D721Med (cell line): ENCODE data around the gene GATAD2B.

Experiments
- DNase-seq: peaks from one replicate; pipeline ENCODE4 v3.0.0; 2011; ENCODE audit warnings: low spot score; ENCODE audit not compliant: insufficient read length
- FAIRE-seq: peaks from 2 replicates; lab custom pipeline; 2011; peaks lifted over from hg19 to GRCh38; lab: Jason Lieb, UNC
- TF ChIP-seq, protein P1 (sequence below): IDR thresholded peaks from 2 replicates; pipeline ENCODE4 v1.5.1; 2012; ENCODE audit warnings: mild to moderate bottlenecking, control low read depth; ENCODE audit not compliant: insufficient read depth; ENCODE audit errors: missing control alignments

GATAD2B gene

DNA sequence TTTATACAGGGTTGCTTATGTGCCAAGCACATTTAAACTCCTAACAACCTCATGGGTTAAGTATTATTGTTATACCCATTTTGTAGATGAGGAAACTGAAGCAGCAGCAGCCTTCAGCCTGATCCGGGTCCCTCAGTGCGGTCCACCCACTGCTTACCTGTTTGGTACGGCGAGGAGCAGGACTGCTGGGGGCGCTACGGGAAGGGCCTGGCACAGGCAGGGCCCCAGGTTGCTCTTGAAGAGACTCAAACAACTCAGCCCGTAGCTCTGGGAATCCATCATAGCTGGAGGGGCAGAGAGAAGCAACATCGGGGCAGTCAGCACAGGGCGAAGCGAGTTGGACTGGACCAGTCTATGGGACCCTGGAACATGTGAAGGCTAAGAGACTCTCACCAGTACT is 14.6 kb upstream of the GATAD2B start:
- no peak for FAIRE-seq
- TF ChIP-seq, protein P1, sequence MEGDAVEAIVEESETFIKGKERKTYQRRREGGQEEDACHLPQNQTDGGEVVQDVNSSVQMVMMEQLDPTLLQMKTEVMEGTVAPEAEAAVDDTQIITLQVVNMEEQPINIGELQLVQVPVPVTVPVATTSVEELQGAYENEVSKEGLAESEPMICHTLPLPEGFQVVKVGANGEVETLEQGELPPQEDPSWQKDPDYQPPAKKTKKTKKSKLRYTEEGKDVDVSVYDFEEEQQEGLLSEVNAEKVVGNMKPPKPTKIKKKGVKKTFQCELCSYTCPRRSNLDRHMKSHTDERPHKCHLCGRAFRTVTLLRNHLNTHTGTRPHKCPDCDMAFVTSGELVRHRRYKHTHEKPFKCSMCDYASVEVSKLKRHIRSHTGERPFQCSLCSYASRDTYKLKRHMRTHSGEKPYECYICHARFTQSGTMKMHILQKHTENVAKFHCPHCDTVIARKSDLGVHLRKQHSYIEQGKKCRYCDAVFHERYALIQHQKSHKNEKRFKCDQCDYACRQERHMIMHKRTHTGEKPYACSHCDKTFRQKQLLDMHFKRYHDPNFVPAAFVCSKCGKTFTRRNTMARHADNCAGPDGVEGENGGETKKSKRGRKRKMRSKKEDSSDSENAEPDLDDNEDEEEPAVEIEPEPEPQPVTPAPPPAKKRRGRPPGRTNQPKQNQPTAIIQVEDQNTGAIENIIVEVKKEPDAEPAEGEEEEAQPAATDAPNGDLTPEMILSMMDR, result no peak
- DNase-seq, result no peak

DNA sequence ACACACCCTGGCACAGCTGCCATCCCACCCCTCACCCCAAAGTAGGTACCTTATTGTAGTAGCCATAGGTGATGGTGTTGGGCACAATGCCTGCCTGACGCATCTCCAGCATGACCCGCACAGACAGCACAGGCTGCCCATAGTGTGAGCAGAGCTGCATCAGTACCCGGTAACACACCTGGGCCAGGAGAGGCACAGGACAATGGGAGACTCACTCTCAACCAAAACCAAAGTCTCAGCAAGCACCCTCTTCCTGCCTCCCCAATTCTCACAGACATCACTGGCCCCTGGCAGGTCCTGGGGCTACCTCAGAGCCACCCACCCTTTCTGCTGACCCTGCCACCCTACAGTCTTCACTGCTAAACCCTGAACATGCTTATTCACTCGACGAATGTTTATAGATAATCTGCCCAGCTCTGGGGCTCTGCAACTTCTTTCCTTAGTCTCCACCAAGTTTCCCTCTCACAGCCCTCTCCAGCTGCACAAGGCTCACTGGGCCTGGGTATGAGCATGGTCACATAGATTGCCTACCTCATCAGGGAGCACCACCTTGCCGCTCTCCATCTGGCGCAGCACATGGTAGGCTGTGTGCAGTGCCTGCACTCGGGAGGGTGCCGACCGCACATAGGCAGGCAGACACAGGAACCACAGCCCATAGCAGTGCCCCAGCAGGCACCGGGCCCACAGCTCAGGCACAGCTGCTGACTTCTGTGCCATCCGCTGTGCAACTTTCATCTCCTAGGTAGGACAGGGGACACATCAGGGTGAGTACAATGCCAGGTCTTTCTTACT is 13.4 kb upstream of the GATAD2B start:
- TF ChIP-seq, protein P1, result no peak
- DNase-seq (no peak), FAIRE-seq (no peak)

GRCh38 chr1:153934746-153935145 is 12.0 kb upstream of the GATAD2B start:
- DNase-seq, result no peak
- FAIRE-seq, result no peak
- TF ChIP-seq, protein P1, result no peak

DNA sequence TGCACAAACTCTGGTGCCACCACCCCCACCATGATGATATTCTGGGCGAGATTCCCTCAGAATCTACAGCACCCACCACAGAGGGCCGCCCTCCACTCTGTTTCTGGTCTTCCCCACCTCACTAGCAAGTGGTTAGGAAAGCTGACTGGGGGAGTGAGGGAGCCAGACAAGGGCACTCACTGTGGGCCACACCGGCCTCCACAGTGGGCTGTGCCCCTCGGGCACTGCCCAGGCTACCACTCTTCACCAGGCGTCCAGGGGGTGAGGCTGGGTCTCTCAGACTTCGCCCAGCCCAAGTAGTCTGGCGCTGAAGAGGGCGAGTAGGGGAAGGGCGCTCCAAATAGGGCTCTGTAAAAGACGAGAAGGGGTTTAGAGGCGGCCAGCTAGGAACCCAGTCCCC is 11.2 kb upstream of the GATAD2B start:
- TF ChIP-seq, protein P1, result no peak
- DNase-seq (no peak), FAIRE-seq (no peak)

DNA sequence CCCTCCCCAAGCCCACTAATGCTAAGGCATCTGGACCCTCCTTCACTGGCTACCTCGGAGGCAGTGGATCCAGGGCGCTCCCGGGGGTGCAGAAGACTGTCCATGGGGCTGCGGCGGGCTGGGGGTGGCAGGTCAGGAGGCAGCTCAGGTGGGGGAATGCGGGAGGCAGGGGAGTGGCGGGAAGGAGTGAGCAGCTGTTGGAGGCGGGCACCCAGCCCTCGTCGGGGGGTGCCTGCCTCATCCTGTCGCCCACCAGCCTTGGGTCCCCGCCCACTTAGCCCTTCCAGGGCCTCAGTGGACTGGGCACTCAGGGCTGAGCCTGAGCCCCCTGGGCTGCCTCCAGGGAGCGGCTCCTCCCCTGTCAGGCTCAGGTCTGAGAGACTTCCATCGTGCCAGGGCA is 10.7 kb upstream of the GATAD2B start:
- TF ChIP-seq, protein P1, result no peak
- FAIRE-seq (no peak), DNase-seq (no peak)

GRCh38 chr1:153932156-153933131 is 9.7 kb upstream of the GATAD2B start:
- TF ChIP-seq, protein P1, result no peak
- DNase-seq, result no peak
- FAIRE-seq, result no peak
